Non-pigmented ciliary epithelial cell (primary cell): ENCODE results near the gene CCND1.

Experiments
- DNase-seq: peaks from one replicate; pipeline ENCODE4 v3.0.0-alpha.2; 2010; ENCODE audit warnings: low read depth

Gene CCND1

GRCh38 chr11:69653406-69653960, 12.5 kb downstream of the CCND1 start:
- DNase-seq = no peak

GRCh38 chr11:69654001-69654659, 13.2 kb downstream of the CCND1 start:
- DNase-seq = no peak

DNA sequence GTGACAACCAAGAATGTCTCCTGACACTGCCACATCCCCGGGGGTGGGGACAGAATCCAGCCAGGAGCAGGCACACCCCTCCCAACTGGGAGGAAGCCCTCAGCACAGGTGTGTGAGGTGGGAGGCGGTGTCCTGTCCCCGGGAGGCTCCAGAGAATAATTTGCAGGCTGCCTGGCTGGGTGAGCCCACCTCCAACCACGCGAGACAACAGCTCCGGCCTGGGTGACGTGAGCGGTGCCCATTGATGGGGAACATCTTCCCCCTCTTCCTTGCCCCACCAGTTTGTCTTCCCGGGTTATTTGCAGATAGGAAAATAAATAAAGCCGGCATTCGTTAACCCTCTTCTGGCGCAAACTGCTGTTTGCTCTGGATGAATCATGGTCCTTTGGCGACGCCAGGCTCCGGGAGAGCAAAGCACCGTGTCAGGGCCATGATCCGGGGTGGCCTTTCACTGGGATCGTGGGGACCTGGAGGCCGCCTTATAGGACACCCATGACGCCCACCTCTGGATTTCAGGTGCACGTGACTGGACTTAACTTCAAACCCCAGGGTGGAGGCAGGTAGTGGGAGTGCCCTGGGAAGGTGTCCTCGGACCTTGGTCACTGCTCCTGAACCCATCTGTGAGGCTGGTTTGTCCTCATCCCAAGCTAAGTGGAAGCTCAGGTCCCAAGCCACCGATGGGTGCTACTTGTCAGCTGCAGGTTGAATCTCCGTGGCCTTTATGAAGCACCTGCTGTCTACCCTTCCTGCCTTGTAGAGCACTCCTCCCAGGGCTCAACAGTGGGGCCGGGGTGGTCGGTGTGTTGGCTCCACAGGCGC, 13.9 kb downstream of the CCND1 start:
- no peak for DNase-seq

DNA sequence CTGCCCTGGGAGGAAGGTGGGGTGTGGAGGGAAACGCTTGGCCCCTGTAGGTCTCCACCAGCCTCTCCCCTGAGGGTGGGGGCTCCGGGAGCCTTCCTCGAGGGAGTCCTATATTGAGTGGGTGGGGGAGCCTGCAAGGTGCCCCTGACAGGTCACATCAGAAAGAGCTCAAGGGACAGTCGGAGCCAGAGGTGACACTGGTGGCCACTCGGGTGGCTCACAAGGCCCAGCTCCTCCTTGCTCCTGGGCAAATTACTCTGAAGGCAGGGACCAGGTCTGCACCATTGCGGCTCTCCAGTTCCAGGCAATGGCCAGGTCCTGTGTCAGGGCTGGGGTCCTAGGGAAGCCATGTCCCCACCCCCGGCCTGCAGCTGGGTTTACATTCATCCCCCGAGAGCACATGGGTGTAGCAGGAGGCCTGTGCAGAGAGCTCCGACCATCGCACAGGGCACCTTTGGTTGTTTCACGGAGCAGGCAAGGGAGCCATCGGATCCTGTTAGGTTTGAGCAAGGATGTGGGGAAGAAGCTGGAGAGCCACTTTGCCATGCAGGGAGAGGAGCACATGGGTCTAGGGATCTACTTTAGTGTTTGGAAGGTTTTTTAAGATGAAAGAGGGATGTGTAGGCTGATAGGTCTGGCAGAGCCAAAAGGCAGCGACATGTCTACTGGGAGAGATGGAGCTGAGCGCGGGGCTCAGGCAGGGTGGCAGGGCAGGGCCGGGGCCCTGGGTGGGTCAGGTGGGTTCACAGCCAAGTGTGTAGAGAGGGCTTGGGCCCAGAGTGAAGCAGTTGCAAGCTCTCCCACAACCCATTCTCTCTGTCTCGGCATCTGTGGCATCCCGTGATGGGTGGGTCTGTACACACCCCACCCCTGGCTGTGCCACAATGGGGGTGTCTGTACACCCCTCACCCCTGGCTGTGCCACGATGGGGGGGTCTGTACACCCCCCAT, 14.8 kb downstream of the CCND1 start:
- no peak for DNase-seq

GRCh38 chr11:69656536-69657455, 15.8 kb downstream of the CCND1 start:
- DNase-seq = no peak

DNA sequence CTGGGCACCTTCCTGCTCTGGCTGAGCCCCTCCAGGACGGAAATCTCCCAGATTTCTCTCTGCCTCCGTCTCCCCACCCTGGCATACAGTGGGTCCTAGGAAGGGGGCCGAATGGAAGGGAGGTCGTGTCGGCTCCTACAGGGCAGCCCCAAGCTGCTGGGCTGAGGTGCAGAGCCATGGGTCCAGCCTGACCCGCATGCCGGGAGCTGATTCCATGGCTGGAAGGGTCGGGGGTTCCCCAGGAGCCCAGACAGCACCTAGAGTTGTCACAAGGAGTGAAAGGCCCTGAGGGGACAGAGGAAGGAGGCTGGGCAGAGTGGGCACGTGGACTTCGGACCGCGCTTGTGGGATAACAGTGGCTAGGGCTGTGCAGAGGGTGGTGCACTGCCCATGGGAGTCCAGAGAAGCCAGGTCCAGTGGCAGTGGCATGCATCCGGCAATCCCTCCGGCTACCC, 16.5 kb downstream of the CCND1 start:
- no peak for DNase-seq

DNA sequence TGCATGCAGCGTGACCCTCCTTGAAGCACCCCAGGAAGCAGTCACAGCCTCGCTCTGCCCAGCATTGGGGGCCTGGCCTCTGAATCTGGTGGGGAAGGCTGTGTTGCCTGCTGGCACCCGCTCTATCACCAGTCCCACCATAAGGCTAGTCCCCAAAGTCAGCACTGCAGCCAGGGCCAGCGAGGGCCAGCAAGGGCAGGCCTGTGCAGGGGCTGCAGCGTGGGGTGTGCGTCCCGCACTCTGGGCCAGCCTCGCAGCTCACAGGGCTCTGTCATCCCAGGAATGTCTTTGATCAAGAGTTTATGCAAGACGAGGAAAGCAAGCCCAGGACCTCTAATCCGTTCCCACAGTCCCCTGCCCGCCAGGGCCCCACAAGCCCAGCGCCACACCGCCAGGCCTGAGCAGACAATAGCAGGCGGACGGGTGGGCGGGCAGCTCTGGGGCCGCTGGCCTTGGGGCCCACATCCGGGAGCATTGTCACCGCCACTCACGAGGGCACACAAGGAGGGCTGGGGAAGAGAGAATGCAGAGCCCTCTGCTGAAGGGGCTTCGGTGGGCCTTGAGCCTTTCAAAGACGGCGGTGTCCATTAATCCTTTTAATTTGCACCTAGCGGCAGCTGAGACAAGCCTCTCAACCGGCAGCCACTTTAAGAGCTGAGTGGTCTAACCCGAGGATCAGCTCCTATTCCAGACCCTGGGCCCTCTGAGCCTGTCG, 17.1 kb downstream of the CCND1 start:
- DNase-seq = no peak

GRCh38 chr11:69658626-69659450, 17.9 kb downstream of the CCND1 start:
- no peak for DNase-seq

GRCh38 chr11:69659591-69659990, 18.6 kb downstream of the CCND1 start:
- DNase-seq = no peak

DNA sequence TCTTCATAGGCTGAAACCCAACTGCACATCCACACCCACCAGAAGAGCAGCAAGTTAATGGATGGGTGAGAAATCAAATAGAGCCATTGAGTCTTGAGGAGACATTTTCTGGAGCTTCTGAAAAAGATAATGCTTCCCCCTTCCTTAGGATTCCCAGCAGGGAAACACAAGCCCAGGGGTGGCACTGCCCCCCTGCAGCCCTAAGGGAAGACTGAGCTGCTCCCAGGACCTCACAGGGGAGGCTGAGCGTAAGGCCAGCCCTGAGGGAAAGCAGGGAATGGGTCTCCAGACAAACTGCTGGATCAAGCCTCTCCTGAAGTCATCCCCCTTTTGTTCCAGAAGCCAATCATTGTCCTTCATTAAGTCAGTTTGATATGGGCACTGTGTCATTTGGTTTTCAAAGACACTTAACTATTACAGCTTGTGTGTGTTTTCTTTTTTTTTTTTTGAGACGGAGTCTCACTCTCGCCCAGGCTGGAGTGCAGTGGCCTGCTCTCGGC, 19.1 kb downstream of the CCND1 start:
- DNase-seq = no peak

GRCh38 chr11:69661413-69661715, 20.4 kb downstream of the CCND1 start:
- DNase-seq = no peak

GRCh38 chr11:69662021-69662698, 21.2 kb downstream of the CCND1 start:
- no peak for DNase-seq

DNA sequence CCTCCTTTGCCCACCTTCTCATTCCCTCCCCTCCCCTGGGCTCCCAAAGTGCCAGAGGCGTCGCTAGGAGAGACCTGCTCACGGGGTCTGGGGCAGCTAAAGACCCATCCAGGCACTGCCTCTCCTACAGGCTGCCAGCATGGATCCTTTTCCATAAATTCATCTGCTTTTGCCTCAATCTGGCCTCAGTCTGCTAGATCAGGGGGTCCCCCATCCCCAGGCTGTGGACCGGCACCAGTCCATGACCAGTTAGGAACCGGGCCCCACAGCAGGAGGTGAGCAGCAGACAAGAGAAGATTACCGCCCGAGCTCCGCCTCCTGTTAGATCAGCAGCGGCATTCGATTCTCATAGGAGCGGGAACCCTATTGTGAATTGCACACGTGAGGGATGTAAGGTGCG, 21.9 kb downstream of the CCND1 start:
- no peak for DNase-seq

GRCh38 chr11:69663326-69663725, 22.4 kb downstream of the CCND1 start:
- DNase-seq = no peak

DNA sequence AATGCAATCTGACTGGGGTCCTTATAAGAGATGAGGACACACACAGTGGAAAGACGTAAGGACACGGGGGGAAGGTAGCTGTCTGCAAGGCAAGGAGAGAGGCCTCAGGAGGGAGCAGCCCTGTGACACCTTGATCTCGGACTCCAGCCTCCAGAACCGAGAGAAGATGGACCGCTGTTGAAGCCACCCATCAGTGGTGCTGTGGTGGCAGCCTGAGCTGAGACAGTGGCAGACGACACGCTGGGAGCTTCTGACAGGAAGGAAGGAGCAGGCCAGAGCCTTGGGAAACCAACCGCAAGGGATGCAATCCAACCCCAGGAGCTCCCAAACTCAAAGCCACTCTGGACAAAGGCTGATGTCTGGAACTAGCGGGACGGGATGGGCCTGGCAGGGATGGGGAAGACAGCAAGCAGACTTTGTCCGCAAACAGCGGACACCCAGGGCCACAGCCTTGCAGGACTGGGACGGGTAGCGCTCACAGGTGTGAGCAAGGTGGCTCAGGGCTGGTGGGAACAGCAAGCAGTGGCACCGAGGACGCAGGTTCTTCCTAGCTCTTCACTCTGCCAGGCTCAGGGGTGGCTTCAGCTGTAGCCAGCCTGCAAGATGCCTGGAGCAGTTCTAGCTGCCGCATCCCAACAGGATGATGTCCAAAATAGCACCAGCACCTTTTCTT, 23.3 kb downstream of the CCND1 start:
- DNase-seq = no peak

GRCh38 chr11:69664901-69665300, 23.9 kb downstream of the CCND1 start:
- no peak for DNase-seq

GRCh38 chr11:69665669-69666068, 24.7 kb downstream of the CCND1 start:
- no peak for DNase-seq

DNA sequence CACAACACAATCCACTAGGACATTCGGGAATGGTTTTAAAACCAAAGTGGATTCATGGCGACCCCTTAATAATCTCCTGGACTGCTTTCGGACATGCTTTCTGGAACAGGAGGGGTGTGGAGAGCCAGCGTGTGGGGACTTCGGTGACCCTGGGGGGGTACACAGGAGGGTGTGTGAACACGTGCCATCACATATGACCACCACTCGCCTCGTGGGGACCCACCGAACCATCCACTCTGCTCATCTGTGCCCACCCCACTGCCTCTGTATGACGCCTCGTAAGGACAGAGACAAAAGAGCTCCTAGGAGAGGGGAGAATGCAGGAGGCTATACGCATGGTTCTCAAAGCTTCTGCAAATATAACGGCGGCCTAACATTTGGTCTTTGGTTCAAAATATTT, 25.3 kb downstream of the CCND1 start:
- no peak for DNase-seq
